ENCODE results near the gene UMOD.

Gene UMOD

DNA sequence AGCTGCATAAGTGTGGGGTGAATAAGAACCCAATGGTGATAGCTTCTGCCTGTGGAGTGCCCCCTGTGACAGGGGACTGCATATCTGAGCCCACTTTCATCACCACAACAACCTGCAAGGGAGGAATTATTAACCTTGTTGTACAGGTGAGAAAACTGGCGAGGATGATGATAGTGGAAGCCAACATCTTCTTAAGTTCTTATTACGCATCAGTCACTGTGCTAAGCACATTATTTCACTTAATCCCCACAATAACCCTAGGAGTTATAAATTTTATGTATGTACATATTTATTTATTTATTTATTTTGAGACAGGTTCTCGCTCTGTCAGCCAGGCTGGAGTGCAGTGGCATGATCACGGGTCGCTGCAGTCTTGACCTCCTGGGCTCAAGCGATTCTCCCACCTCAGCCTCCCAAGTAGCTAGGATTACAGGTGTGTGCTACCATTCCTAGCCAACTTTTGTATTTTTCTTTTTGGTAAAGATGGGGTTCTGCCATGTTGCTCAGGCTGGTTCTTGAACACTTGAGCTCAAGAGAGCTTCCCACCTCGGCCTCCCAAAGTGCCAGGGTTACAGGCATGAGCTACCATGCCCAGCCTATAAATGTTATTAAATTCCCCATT lies 44.4 kb upstream of the UMOD start:
- TF ChIP-seq, protein P1, sequence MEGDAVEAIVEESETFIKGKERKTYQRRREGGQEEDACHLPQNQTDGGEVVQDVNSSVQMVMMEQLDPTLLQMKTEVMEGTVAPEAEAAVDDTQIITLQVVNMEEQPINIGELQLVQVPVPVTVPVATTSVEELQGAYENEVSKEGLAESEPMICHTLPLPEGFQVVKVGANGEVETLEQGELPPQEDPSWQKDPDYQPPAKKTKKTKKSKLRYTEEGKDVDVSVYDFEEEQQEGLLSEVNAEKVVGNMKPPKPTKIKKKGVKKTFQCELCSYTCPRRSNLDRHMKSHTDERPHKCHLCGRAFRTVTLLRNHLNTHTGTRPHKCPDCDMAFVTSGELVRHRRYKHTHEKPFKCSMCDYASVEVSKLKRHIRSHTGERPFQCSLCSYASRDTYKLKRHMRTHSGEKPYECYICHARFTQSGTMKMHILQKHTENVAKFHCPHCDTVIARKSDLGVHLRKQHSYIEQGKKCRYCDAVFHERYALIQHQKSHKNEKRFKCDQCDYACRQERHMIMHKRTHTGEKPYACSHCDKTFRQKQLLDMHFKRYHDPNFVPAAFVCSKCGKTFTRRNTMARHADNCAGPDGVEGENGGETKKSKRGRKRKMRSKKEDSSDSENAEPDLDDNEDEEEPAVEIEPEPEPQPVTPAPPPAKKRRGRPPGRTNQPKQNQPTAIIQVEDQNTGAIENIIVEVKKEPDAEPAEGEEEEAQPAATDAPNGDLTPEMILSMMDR (IDR thresholded peaks at IDR 0.05; ENCODE audit: low read depth, low read length) = no peak
- Histone ChIP-seq H3K36me3 (no peaks in the 10 kb centered on the region), H3K27ac (no peak overlapping the region), H3K4me3 (ENCODE audit: low read depth, low read length) (no peak overlapping the region), H3K9me3 (ENCODE audit: severe bottlenecking) (no peaks in the 10 kb centered on the region), H3K27me3 (ENCODE audit: insufficient read depth, low read depth, severe bottlenecking) (peaks cover 62% of the 10 kb centered on the region)
- no peak for DNase-seq

DNA sequence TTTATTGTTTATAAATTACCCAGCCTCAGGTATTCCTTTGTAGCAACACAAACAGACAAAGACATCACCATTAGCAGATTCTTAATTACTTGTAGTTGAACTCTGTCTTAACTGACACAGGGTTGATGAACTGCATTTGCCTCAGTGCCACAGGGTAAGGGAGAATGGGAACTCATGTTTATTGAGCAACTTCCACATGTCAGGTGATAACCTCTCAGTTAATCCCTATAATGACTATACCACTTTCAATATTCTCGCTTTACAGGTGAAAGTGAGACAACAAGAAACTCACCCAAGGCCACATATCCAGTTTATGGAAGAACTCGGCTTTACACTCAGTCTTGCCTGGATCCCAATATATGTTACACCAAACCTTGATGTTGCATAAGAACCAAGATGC lies 43.4 kb upstream of the UMOD start:
- no peak for DNase-seq
- TF ChIP-seq, protein P1 (IDR thresholded peaks at IDR 0.05; ENCODE audit: low read depth, low read length) = no peak
- H3K4me3 ChIP-seq (ENCODE audit: low read depth, low read length) = no peak overlapping the region
- no peaks in the 10 kb centered on the region for H3K9me3 ChIP-seq (ENCODE audit: severe bottlenecking)
- no peak overlapping the region for H3K27ac ChIP-seq
- peaks cover 59% of the 10 kb centered on the region for H3K27me3 ChIP-seq (ENCODE audit: insufficient read depth, low read depth, severe bottlenecking)
- no peaks in the 10 kb centered on the region for H3K36me3 ChIP-seq

GRCh38 chr16:20393801-20394577 lies 41.5 kb upstream of the UMOD start:
- no peaks in the 10 kb centered on the region for H3K36me3 ChIP-seq
- TF ChIP-seq, protein P1 (IDR thresholded peaks at IDR 0.05; ENCODE audit: low read depth, low read length) = no peak
- H3K9me3 ChIP-seq (ENCODE audit: severe bottlenecking) = no peaks in the 10 kb centered on the region
- peaks cover 57% of the 10 kb centered on the region for H3K27me3 ChIP-seq (ENCODE audit: insufficient read depth, low read depth, severe bottlenecking)
- H3K4me3 ChIP-seq (ENCODE audit: low read depth, low read length) = no peak overlapping the region
- DNase-seq = no peak
- H3K27ac ChIP-seq = no peak overlapping the region

DNA sequence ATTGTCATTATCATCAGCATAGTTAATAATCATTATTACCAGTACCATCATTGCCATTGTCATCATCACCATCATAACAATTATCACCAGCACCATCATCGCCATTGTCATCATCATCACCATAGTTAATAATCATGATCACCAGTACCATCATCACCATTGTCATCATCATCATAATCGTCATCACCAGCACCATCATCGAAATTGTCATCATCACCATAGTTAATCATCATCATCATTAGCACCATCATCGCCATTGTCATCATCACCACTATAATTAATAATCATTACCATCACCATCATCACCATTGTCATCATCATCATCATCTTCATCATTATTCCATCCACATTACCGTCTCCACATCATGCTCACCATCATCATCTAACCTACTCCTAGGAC lies 38.5 kb upstream of the UMOD start:
- no peak overlapping the region for H3K4me3 ChIP-seq (ENCODE audit: low read depth, low read length)
- no peak for DNase-seq
- peaks cover 70% of the 10 kb centered on the region for H3K27me3 ChIP-seq (ENCODE audit: insufficient read depth, low read depth, severe bottlenecking)
- no peaks in the 10 kb centered on the region for H3K9me3 ChIP-seq (ENCODE audit: severe bottlenecking)
- TF ChIP-seq, protein P1 (IDR thresholded peaks at IDR 0.05; ENCODE audit: low read depth, low read length) = no peak
- H3K27ac ChIP-seq = no peak overlapping the region
- no peaks in the 10 kb centered on the region for H3K36me3 ChIP-seq

- Histone ChIP-seq H3K9me3 (ENCODE audit: severe bottlenecking) (no peaks in the 10 kb centered on the region), H3K27me3 (ENCODE audit: insufficient read depth, low read depth, severe bottlenecking) (peaks cover 73% of the 10 kb centered on the region), H3K4me3 (ENCODE audit: low read depth, low read length) (no peak overlapping the region), H3K27ac (no peak overlapping the region), H3K36me3 (no peaks in the 10 kb centered on the region)
- DNase-seq = no peak
- TF ChIP-seq, protein P1 (IDR thresholded peaks at IDR 0.05; ENCODE audit: low read depth, low read length) = no peak
These were observed 36.3 kb upstream of the UMOD start for GRCh38 chr16:20388854-20389253.
